Testis (tissue), 2 donors: ENCODE results near the gene AGRN.

ENCODE experiments used
- POLR2A ChIP-seq: fragments of 450-650 bp; IDR thresholded peaks from one replicate; pipeline ENCODE4 v1.6.1; 2017; ENCODE audit warnings: antibody characterized with exemption, mild to moderate bottlenecking, moderate library complexity
- TF ChIP-seq, protein P1 (sequence below), 3 experiments: fragments of 450-650 bp in 2 of 3; fragments of 200-600 bp in 1 of 3; sonication (generic) in 1 of 3; IDR thresholded peaks; one replicate each; pipeline ENCODE4 v1.5.1; 2016 to 2019; ENCODE audit warnings: antibody characterized with exemption in 3 of 3, mild to moderate bottlenecking in 2 of 3, moderate library complexity in 1 of 3

DNA sequence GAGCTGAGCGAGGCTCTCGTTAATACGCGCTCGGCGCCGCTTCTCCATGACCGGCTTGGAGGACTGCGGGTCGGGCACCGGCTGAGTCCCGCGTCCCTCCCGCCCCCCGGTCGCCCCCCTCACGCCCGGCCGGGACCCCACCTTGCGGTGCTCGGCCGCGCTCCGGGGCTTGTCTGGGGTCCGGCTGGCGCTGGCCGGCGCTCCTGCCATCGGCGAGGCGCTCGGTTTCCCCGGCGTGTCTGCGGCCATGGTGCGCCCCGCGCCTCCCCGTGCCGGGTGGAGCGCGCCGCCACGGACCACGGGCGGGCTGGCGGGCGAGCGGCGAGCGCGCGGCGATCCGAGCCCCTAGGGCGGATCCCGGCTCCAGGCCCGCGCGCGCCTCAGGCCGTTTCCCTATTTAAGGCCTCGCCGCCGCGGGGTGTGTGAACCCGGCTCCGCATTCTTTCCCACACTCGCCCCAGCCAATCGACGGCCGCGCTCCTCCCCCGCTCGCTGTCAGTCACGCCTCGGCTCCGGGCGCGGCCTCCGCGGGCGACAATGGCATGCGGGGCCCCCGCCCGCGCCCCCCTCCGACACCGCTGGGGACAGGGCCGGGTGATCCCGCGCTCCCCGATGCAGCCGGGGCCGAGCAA, 20.1 kb upstream of the AGRN start, which contains the start of gene HES4:
- no peak for TF ChIP-seq POLR2A
- TF ChIP-seq, protein P1, sequence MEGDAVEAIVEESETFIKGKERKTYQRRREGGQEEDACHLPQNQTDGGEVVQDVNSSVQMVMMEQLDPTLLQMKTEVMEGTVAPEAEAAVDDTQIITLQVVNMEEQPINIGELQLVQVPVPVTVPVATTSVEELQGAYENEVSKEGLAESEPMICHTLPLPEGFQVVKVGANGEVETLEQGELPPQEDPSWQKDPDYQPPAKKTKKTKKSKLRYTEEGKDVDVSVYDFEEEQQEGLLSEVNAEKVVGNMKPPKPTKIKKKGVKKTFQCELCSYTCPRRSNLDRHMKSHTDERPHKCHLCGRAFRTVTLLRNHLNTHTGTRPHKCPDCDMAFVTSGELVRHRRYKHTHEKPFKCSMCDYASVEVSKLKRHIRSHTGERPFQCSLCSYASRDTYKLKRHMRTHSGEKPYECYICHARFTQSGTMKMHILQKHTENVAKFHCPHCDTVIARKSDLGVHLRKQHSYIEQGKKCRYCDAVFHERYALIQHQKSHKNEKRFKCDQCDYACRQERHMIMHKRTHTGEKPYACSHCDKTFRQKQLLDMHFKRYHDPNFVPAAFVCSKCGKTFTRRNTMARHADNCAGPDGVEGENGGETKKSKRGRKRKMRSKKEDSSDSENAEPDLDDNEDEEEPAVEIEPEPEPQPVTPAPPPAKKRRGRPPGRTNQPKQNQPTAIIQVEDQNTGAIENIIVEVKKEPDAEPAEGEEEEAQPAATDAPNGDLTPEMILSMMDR (IDR thresholded peaks at IDR 0.05): no peak
